Measurements from ENCODE around the gene CENPP. TPM values are rescaled to one million over a fixed set of nuclear protein-coding genes. Genes with fewer than 3 reads are reported as not detected.

The CENPP gene
- total and polyA plus RNA-seq, 4 donors, result 0.62 to 8.7 (median 1.3) TPM

- no peak overlapping the region for H3K9ac ChIP-seq (ENCODE audit: low read depth in 1 of 2, low read length in 2 of 2)
- no peak overlapping the region for H3K4me3 ChIP-seq (ENCODE audit: low read depth in 1 of 3, low read length in 3 of 3)
- H3K9me3 ChIP-seq (ENCODE audit: control insufficient read depth in 4 of 4, low read length in 3 of 4), result no peaks in the 10 kb centered on the region
- TF ChIP-seq YY1 (IDR thresholded peaks at IDR 0.05) (no peak), MAX (IDR thresholded peaks at IDR 0.05) (no peak), GABPA (IDR thresholded peaks at IDR 0.05 in 1 of 2, conservative IDR thresholded peaks at IDR 0.05 in 1 of 2) (no peak), EGR1 (IDR thresholded peaks at IDR 0.05; ENCODE audit: low read depth in 2 of 2) (no peak), HNF4A (conservative IDR thresholded peaks at IDR 0.05) (no peak)
- no peak overlapping the region for H3K27ac ChIP-seq (ENCODE audit: low read depth in 1 of 2, low read length in 2 of 2)
- peaks cover 6 to 12% (median 9%) of the 10 kb centered on the region in 4 donors for H3K4me1 ChIP-seq (ENCODE audit: control insufficient read depth in 4 of 4, insufficient read depth in 4 of 4, low read length in 3 of 4)
- no peak for DNase-seq (ENCODE audit: low spot score)
- 84% methylated on average over 5 of the region's 5 CpGs for WGBS
- peaks cover 0 to 5% (median 3%) of the 10 kb centered on the region in 4 donors for H3K36me3 ChIP-seq (ENCODE audit: control insufficient read depth in 4 of 4, insufficient read depth in 3 of 4, low read depth in 1 of 4, low read length in 3 of 4)
- H3K27me3 ChIP-seq (ENCODE audit: control insufficient read depth in 4 of 4, insufficient read depth in 4 of 4, low read length in 3 of 4), result no peaks in the 10 kb centered on the region
These were observed 335.4 kb downstream of the CENPP start for GRCh38 chr9:92661127-92661526.

GRCh38 chr9:92661743-92662142 is 336.0 kb downstream of the CENPP start:
- H3K27ac ChIP-seq (ENCODE audit: low read depth in 1 of 2, low read length in 2 of 2), result no peak overlapping the region
- no peaks in the 10 kb centered on the region for H3K27me3 ChIP-seq (ENCODE audit: control insufficient read depth in 4 of 4, insufficient read depth in 4 of 4, low read length in 3 of 4)
- H3K4me3 ChIP-seq (ENCODE audit: low read depth in 1 of 3, low read length in 3 of 3), result no peak overlapping the region
- peaks cover 6 to 13% (median 12%) of the 10 kb centered on the region in 4 donors for H3K4me1 ChIP-seq (ENCODE audit: control insufficient read depth in 4 of 4, insufficient read depth in 4 of 4, low read length in 3 of 4)
- no peak overlapping the region for H3K9ac ChIP-seq (ENCODE audit: low read depth in 1 of 2, low read length in 2 of 2)
- 97% methylated on average over 4 of the region's 4 CpGs for WGBS
- no peaks in the 10 kb centered on the region for H3K9me3 ChIP-seq (ENCODE audit: control insufficient read depth in 4 of 4, low read length in 3 of 4)
- H3K36me3 ChIP-seq (ENCODE audit: control insufficient read depth in 4 of 4, insufficient read depth in 3 of 4, low read depth in 1 of 4, low read length in 3 of 4), result peaks cover 0 to 5% (median 3%) of the 10 kb centered on the region in 4 donors
- no peak for DNase-seq (ENCODE audit: low spot score)
- TF ChIP-seq GABPA (IDR thresholded peaks at IDR 0.05 in 1 of 2, conservative IDR thresholded peaks at IDR 0.05 in 1 of 2), result no peak
- no peak for TF ChIP-seq HNF4G (IDR thresholded peaks at IDR 0.05)
- TF ChIP-seq RAD21 (IDR thresholded peaks at IDR 0.05), result no peak
- no peak for TF ChIP-seq JUND (IDR thresholded peaks at IDR 0.05)
- TF ChIP-seq EGR1 (IDR thresholded peaks at IDR 0.05; ENCODE audit: low read depth in 2 of 2), result no peak
- no peak for TF ChIP-seq CTCF (IDR thresholded peaks at IDR 0.05; ENCODE audit: low read depth, low read length, missing input control)
- no peak for TF ChIP-seq TAF1 (conservative IDR thresholded peaks at IDR 0.05)
- no peak for TF ChIP-seq FOXA2 (IDR thresholded peaks at IDR 0.05)
- no peak for TF ChIP-seq ATF3 (IDR thresholded peaks at IDR 0.05)
- no peak for TF ChIP-seq ZBTB33 (IDR thresholded peaks at IDR 0.05)
- no peak for TF ChIP-seq YY1 (IDR thresholded peaks at IDR 0.05)
- no peak for TF ChIP-seq RXRA (IDR thresholded peaks at IDR 0.05)
- no peak for TF ChIP-seq NR2F2 (IDR thresholded peaks at IDR 0.05)
- TF ChIP-seq FOXA1 (IDR thresholded peaks at IDR 0.05), result no peak
- TF ChIP-seq HNF4A (conservative IDR thresholded peaks at IDR 0.05), result no peak
- TF ChIP-seq SP1 (IDR thresholded peaks at IDR 0.05), result no peak
